A204.1 (cell line): Measurements from ENCODE around the gene CCDC57.
"Not testable (repeated sequence)": the region's sequence is repeated elsewhere in the genome, so short reads cannot be mapped to it uniquely, and the experiment has no call there.

Source experiments
- FAIRE-seq: peaks from 2 replicates; lab custom pipeline; 2012; peaks lifted over from hg19 to GRCh38; lab: Jason Lieb, UNC

CCDC57 gene

GRCh38 chr17:82221341-82221902 lies 8.8 kb upstream of the CCDC57 start:
- FAIRE-seq, result no peak

- FAIRE-seq, result no peak
Measured at GRCh38 chr17:82219753-82220709, 7.4 kb upstream of the CCDC57 start.

- FAIRE-seq, result no peak
Measured at GRCh38 chr17:82219083-82219482, 6.4 kb upstream of the CCDC57 start.

GRCh38 chr17:82218349-82219075 lies 5.9 kb upstream of the CCDC57 start:
- no peak for FAIRE-seq

GRCh38 chr17:82217530-82218204 lies 5.0 kb upstream of the CCDC57 start:
- no peak for FAIRE-seq

GRCh38 chr17:82217120-82217529 lies 4.5 kb upstream of the CCDC57 start:
- no peak for FAIRE-seq

GRCh38 chr17:82216301-82217119 lies 3.9 kb upstream of the CCDC57 start:
- no peak for FAIRE-seq

GRCh38 chr17:82215972-82216300 lies 3.3 kb upstream of the CCDC57 start:
- FAIRE-seq, result no peak

- FAIRE-seq, result no peak
Measured at GRCh38 chr17:82215095-82215971, 2.7 kb upstream of the CCDC57 start.

GRCh38 chr17:82214012-82214628 lies 1.5 kb upstream of the CCDC57 start:
- FAIRE-seq, result no peak

GRCh38 chr17:82213251-82214011 lies 789 bp upstream of the CCDC57 start:
- no peak for FAIRE-seq

GRCh38 chr17:82210655-82211054 lies 2.0 kb downstream of the CCDC57 start:
- not testable (repeated sequence) for FAIRE-seq

- FAIRE-seq, result no peak
Measured at GRCh38 chr17:82205720-82206508, 6.7 kb downstream of the CCDC57 start.

GRCh38 chr17:82204831-82205719 lies 7.6 kb downstream of the CCDC57 start:
- FAIRE-seq, result no peak

- FAIRE-seq, result no peak
Measured at GRCh38 chr17:82203920-82204319, 8.7 kb downstream of the CCDC57 start.

GRCh38 chr17:82202981-82203380 lies 9.7 kb downstream of the CCDC57 start:
- FAIRE-seq, result no peak

GRCh38 chr17:82201498-82201910 lies 11.1 kb downstream of the CCDC57 start:
- FAIRE-seq, result no peak
